ENCODE results near the gene SRXN1.

The SRXN1 gene

DNA sequence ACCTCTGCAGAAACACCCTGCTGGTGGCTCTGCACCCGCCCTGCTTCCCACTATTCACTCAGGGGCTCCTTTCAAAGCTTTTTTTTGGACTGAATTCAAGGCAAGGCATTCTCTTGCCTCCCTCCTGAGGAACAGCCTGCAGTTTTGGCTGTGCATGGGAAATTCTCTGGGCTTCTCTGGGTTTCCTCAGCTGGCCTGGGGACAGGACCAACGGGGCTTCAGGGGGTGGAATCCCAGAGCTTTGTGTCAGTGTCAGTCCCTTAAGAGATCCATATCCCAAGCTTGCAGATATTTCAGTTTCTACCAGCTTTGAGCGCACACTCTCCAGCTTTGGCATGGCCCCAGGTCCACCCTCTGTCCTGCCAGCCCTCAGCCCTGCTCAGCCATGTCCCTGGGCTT lies 20.6 kb upstream of the SRXN1 start:
- Histone ChIP-seq H3K27ac (ENCODE audit: low read length) (no peak overlapping the region), H3K9ac (ENCODE audit: low read length) (no peak overlapping the region), H3K27me3 (replicated peaks; ENCODE audit: insufficient read depth, low read length) (peaks cover 45% of the 10 kb centered on the region), H2AFZ (ENCODE audit: low read length) (no peak overlapping the region), H3K4me3 (ENCODE audit: low read length) (no peak overlapping the region), H3K9me2 (replicated peaks; ENCODE audit: insufficient read depth, low read length) (no peaks in the 10 kb centered on the region), H3K4me2 (ENCODE audit: low read depth, low read length) (no peak overlapping the region), H3K9me3 (replicated peaks; ENCODE audit: insufficient read depth, low read length) (no peaks in the 10 kb centered on the region), H3K4me1 (ENCODE audit: low read length) (peaks cover 9% of the 10 kb centered on the region; the same call in 1 of the 2 replicates), H3K36me3 (replicated peaks; ENCODE audit: insufficient read depth, low read length) (no peaks in the 10 kb centered on the region), H3F3A (ENCODE audit: insufficient read depth, low read length) (no peaks in the 10 kb centered on the region), H4K20me1 (ENCODE audit: insufficient read depth, low read length) (no peaks in the 10 kb centered on the region), H3K79me2 (ENCODE audit: low read length) (no peaks in the 10 kb centered on the region)
- no peak for DNase-seq
- TF ChIP-seq, protein P1, sequence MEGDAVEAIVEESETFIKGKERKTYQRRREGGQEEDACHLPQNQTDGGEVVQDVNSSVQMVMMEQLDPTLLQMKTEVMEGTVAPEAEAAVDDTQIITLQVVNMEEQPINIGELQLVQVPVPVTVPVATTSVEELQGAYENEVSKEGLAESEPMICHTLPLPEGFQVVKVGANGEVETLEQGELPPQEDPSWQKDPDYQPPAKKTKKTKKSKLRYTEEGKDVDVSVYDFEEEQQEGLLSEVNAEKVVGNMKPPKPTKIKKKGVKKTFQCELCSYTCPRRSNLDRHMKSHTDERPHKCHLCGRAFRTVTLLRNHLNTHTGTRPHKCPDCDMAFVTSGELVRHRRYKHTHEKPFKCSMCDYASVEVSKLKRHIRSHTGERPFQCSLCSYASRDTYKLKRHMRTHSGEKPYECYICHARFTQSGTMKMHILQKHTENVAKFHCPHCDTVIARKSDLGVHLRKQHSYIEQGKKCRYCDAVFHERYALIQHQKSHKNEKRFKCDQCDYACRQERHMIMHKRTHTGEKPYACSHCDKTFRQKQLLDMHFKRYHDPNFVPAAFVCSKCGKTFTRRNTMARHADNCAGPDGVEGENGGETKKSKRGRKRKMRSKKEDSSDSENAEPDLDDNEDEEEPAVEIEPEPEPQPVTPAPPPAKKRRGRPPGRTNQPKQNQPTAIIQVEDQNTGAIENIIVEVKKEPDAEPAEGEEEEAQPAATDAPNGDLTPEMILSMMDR (IDR thresholded peaks at IDR 0.05; ENCODE audit: low read length): no peak
- TF ChIP-seq EZH2phosphoT487 (IDR thresholded peaks at IDR 0.05; ENCODE audit: low read length): no peak
- TF ChIP-seq EZH2 (optimal IDR thresholded peaks at IDR 0.05; ENCODE audit: low read depth, low read length): no peak

DNA sequence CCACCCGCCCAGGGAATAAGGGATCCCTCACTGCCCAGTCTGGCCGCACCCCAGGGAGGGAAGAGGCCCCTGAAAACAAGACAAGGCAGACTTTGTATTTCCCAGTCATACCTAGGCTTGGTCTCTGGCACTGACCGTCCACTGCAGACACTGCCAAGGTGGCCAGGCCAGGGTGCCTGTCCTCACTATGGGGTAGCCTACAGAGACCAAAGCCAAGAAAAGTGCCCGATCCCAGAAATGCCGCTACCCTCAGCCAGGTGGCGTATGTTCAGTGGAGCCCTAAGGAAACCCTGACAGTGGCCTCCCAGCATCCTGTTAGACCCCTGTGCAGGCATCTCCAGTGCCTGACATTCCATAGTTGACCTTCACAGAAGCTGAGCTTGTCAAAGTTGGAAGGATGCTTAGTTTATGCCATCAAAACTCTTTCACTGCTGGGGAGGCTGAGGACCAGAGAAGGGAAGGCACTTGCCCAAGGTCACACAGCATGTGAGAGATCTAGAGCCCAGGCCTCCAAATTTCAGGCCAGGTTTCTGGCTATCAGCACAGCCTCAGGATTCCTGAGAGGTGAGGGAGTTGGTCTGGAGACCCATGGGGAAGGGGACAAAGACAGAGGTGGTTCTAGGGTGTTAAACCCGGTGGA lies 20.1 kb upstream of the SRXN1 start:
- no peak overlapping the region for H2AFZ ChIP-seq (ENCODE audit: low read length)
- H3F3A ChIP-seq (ENCODE audit: insufficient read depth, low read length): no peaks in the 10 kb centered on the region
- no peak overlapping the region for H3K4me2 ChIP-seq (ENCODE audit: low read depth, low read length)
- no peak overlapping the region for H3K27ac ChIP-seq (ENCODE audit: low read length)
- no peaks in the 10 kb centered on the region for H3K9me2 ChIP-seq (replicated peaks; ENCODE audit: insufficient read depth, low read length)
- H3K79me2 ChIP-seq (ENCODE audit: low read length): no peaks in the 10 kb centered on the region
- no peaks in the 10 kb centered on the region for H4K20me1 ChIP-seq (ENCODE audit: insufficient read depth, low read length)
- no peak overlapping the region for H3K9ac ChIP-seq (ENCODE audit: low read length)
- peaks cover 9% of the 10 kb centered on the region; the same call in 1 of the 2 replicates for H3K4me1 ChIP-seq (ENCODE audit: low read length)
- H3K36me3 ChIP-seq (replicated peaks; ENCODE audit: insufficient read depth, low read length): no peaks in the 10 kb centered on the region
- peaks cover 40% of the 10 kb centered on the region for H3K27me3 ChIP-seq (replicated peaks; ENCODE audit: insufficient read depth, low read length)
- H3K4me3 ChIP-seq (ENCODE audit: low read length): no peak overlapping the region
- no peaks in the 10 kb centered on the region for H3K9me3 ChIP-seq (replicated peaks; ENCODE audit: insufficient read depth, low read length)
- DNase-seq: no peak
- TF ChIP-seq, protein P1 (IDR thresholded peaks at IDR 0.05; ENCODE audit: low read length): peak; percentile 35
- TF ChIP-seq EZH2 (optimal IDR thresholded peaks at IDR 0.05; ENCODE audit: low read depth, low read length) (no peak), EZH2phosphoT487 (IDR thresholded peaks at IDR 0.05; ENCODE audit: low read length) (no peak)

DNA sequence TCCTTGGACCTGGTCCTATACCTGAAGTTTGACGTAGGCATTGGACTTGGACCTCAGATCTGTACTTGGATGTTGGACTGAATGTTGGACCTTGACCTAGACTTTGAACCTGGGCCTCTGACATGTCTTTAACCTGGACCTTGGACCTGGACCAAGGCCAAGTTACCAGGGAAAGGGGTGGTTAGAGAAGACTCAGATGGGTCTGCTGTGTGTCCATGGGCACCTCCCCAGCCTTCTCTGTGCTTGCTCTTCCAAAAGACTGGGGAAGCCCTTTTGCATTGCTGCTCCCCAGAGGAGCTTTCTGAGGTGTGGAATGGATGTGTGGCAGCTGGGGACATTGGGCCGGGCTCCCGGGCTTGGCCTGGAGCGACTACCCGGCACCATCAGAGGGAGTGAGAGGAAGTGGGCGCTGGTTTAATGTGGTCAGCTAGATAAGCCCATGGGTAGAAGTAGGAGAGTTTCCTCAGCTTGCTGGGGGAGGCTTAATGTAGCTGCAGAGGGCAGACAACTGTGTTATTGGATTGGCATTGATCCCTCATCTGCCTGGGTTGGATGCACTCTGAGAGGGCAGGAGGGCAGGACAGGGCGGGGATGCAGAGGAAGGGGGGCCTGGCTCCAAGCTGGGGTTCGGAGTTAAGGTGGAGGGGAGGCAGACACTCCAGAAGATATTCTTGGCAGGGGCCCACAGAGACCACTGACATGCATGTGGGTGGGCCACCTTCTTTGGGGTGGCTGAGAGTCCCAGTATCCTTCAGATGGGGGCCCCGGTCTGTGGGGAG lies 18.4 kb upstream of the SRXN1 start:
- no peaks in the 10 kb centered on the region for H4K20me1 ChIP-seq (ENCODE audit: insufficient read depth, low read length)
- H3K27me3 ChIP-seq (replicated peaks; ENCODE audit: insufficient read depth, low read length): peaks cover 33% of the 10 kb centered on the region
- H3K36me3 ChIP-seq (replicated peaks; ENCODE audit: insufficient read depth, low read length): no peaks in the 10 kb centered on the region
- no peak overlapping the region for H3K4me2 ChIP-seq (ENCODE audit: low read depth, low read length)
- H3F3A ChIP-seq (ENCODE audit: insufficient read depth, low read length): no peaks in the 10 kb centered on the region
- H3K79me2 ChIP-seq (ENCODE audit: low read length): no peaks in the 10 kb centered on the region
- no peak overlapping the region for H3K4me3 ChIP-seq (ENCODE audit: low read length)
- no peak overlapping the region for H2AFZ ChIP-seq (ENCODE audit: low read length)
- peaks cover 8% of the 10 kb centered on the region; the same call in 1 of the 2 replicates for H3K4me1 ChIP-seq (ENCODE audit: low read length)
- H3K27ac ChIP-seq (ENCODE audit: low read length): no peak overlapping the region
- H3K9me2 ChIP-seq (replicated peaks; ENCODE audit: insufficient read depth, low read length): no peaks in the 10 kb centered on the region
- TF ChIP-seq EZH2 (optimal IDR thresholded peaks at IDR 0.05; ENCODE audit: low read depth, low read length) (no peak), EZH2phosphoT487 (IDR thresholded peaks at IDR 0.05; ENCODE audit: low read length) (no peak)
- TF ChIP-seq, protein P1 (IDR thresholded peaks at IDR 0.05; ENCODE audit: low read length): no peak
- H3K9ac ChIP-seq (ENCODE audit: low read length): no peak overlapping the region
- no peak for DNase-seq
- no peaks in the 10 kb centered on the region for H3K9me3 ChIP-seq (replicated peaks; ENCODE audit: insufficient read depth, low read length)

Data from MM.1S (cell line).